ENCODE results near the gene GNA12. TPM values are rescaled to one million over a fixed set of nuclear protein-coding genes. Genes with fewer than 3 reads are reported as not detected.
"Not testable (repeated sequence)": the region's sequence is repeated elsewhere in the genome, so short reads cannot be mapped to it uniquely, and the experiment has no call there.

GNA12 gene
- polyA plus RNA-seq, 1 of the 3 experiments (the other 2 are of a cell fraction), result 64.8 TPM

GRCh38 chr7:2698581-2699288, 145.4 kb downstream of the GNA12 start:
- no peak overlapping the region for H3K4me3 ChIP-seq (ENCODE audit: low read depth in 2 of 2, low read length in 1 of 2)
- H3K27me3 ChIP-seq (ENCODE audit: insufficient read depth), result peaks cover 6% of the 10 kb centered on the region; the same call in 1 of the 2 replicates
- no peaks in the 10 kb centered on the region for H4K20me1 ChIP-seq (ENCODE audit: insufficient read depth)
- POLR2A ChIA-PET, result interaction anchor here (0.5 kb wide), 1 partner anchor 22 kb away, joined by 3 read pairs; no protein-coding TSS in a partner anchor
- no peak overlapping the region for H3K4me2 ChIP-seq
- no peaks in the 10 kb centered on the region for H3K9me2 ChIP-seq
- peaks cover 0 to 2% of the 10 kb centered on the region in 2 experiments; a peak in 1 of 4 replicates for H3K4me1 ChIP-seq (ENCODE audit: control insufficient read depth in 1 of 2, insufficient read depth in 2 of 2, low read depth in 1 of 2, low read length in 1 of 2)
- no peaks in the 10 kb centered on the region for H3F3A ChIP-seq (replicated peaks; ENCODE audit: insufficient read depth)
- H2AFZ ChIP-seq (ENCODE audit: low read depth), result no peak overlapping the region
- no peaks in the 10 kb centered on the region for H3K9me3 ChIP-seq
- no peaks in the 10 kb centered on the region for H3K79me2 ChIP-seq (ENCODE audit: insufficient read depth)
- WGBS (ENCODE audit: low lambda C conversion rate), result 73% methylated on average over 18 of the region's 18 CpGs
- CTCF ChIA-PET, result interaction anchor here (0.6 to 2.2 kb wide), 10 partner anchors 8 to 247 kb away, joined by 3 to 9 read pairs (median 4); partner anchors contain the start of gene AMZ1
- H3K36me3 ChIP-seq (replicated peaks in 1 of 2; ENCODE audit: control insufficient read depth in 1 of 2, insufficient read depth in 2 of 2, low read length in 1 of 2), result no peaks in the 10 kb centered on the region
- no peak overlapping the region for H3K27ac ChIP-seq (ENCODE audit: low read depth in 2 of 2, low read length in 1 of 2)
- no peak overlapping the region for H3K9ac ChIP-seq
- no peak for TF ChIP-seq GABPA (IDR thresholded peaks at IDR 0.05; ENCODE audit: low read depth)
- TF ChIP-seq USF1 (IDR thresholded peaks at IDR 0.05; ENCODE audit: borderline replicate concordance, low read depth), result no peak
- TF ChIP-seq FOSL2 (IDR thresholded peaks at IDR 0.05; ENCODE audit: borderline replicate concordance, low read depth), result no peak
- no peak for TF ChIP-seq CTCF (IDR thresholded peaks at IDR 0.05)
- TF ChIP-seq MXI1 (IDR thresholded peaks at IDR 0.05; ENCODE audit: low read depth, low read length), result no peak
- no peak for TF ChIP-seq YY1 (IDR thresholded peaks at IDR 0.05; ENCODE audit: low read depth)
- TF ChIP-seq FOXM1 (IDR thresholded peaks at IDR 0.05; ENCODE audit: low read depth), result no peak
- no peak for TF ChIP-seq TCF12 (IDR thresholded peaks at IDR 0.05)
- TF ChIP-seq REST (IDR thresholded peaks at IDR 0.05; ENCODE audit: low read depth, low read length), result no peak
- no peak for TF ChIP-seq EP300 (IDR thresholded peaks at IDR 0.05; ENCODE audit: borderline replicate concordance in 1 of 2, low read depth in 1 of 2, low read length in 1 of 2)
- no peak for TF ChIP-seq CHD2 (IDR thresholded peaks at IDR 0.05; ENCODE audit: low read length, partially characterized antibody)
- TF ChIP-seq MAX (IDR thresholded peaks at IDR 0.05; ENCODE audit: low read depth), result no peak
- no peak for TF ChIP-seq TAF1 (IDR thresholded peaks at IDR 0.05; ENCODE audit: borderline replicate concordance, low read depth, low read length)
- TF ChIP-seq GATA2 (CRISPR knock-in tag; IDR thresholded peaks at IDR 0.05), result no peak
- TF ChIP-seq SMC3 (IDR thresholded peaks at IDR 0.05; ENCODE audit: low read depth, low read length), result no peak
- TF ChIP-seq TEAD4 (IDR thresholded peaks at IDR 0.05; ENCODE audit: borderline replicate concordance, insufficient read depth), result no peak
- no peak for DNase-seq

- H3K9me2 ChIP-seq; H3K4me1 ChIP-seq (ENCODE audit: control insufficient read depth in 1 of 2, insufficient read depth in 2 of 2, low read depth in 1 of 2, low read length in 1 of 2); H3K9me3 ChIP-seq; H3F3A ChIP-seq (replicated peaks; ENCODE audit: insufficient read depth); H3K79me2 ChIP-seq (ENCODE audit: insufficient read depth); DNase-seq; H3K4me2 ChIP-seq; H2AFZ ChIP-seq (ENCODE audit: low read depth); H3K27me3 ChIP-seq (ENCODE audit: insufficient read depth); H4K20me1 ChIP-seq (ENCODE audit: insufficient read depth); H3K4me3 ChIP-seq (ENCODE audit: low read depth in 2 of 2, low read length in 1 of 2); POLR2A ChIA-PET; H3K27ac ChIP-seq (ENCODE audit: low read depth in 2 of 2, low read length in 1 of 2); H3K36me3 ChIP-seq (replicated peaks in 1 of 2; ENCODE audit: control insufficient read depth in 1 of 2, insufficient read depth in 2 of 2, low read length in 1 of 2); H3K9ac ChIP-seq: not testable (repeated sequence)
- WGBS (ENCODE audit: low lambda C conversion rate), result 90% methylated on average over 8 of the region's 8 CpGs
- CTCF ChIA-PET, result interaction anchor here (1.0 to 15.8 kb wide), 4 partner anchors 13 to 34 kb away, joined by 3 to 204 read pairs (median 3); no protein-coding TSS in a partner anchor
These were observed 150.0 kb downstream of the GNA12 start for GRCh38 chr7:2694122-2694436.
